ENCODE results near the gene XPNPEP1. TPM values are rescaled to one million over a fixed set of nuclear protein-coding genes. Genes with fewer than 3 reads are reported as not detected.

Gene XPNPEP1
- 10 to 100 TPM; 78.8 to 83.6 (median 83.1) TPM for polyA plus RNA-seq (ENCODE audit: insufficient read length in 3 of 3)

DNA sequence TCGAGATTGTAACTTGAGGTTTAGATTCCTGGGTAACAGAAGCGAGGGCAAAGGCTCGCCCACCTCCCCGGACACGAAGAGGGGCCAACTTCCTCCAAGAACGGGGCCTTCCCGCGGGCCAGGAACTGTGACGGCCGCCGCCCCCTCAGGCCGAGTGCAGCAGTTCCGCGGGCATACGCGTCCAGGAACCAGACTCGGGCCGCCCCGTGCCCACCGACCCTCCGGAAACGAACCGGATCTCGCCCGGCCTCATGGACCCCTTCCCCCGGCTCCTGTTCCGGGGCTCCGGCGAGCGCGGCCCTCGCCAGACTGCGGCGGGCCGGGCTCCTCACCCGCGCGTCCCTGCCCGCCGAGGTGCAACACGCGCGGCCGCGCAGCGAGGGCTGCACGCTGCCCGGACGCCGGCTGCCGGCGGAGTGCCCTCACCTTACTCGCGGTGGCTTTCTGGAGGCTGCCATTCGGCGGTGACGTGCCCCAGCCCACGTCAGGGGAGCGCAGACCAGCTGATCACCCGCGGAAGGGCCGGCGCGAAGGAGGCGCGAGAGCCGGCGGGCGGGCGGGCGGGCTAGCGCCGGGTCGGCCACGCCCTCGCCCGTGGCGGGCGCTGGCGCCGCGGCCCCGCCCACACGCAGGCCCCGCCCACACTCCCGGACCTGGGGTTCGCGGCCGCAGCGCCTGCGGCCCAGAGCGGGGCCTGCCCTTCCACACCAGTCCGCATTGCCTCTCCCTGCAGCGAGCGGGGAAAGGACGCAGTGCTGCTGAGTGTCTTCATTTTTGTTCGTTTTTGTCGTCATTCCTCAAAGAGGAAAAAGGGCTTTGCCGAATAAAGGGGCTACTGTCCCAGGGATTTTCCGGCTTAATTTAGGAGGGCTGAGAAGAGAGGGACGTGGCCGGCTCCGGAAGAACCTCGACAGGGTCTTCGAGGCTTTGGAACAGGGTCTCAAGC is at the start of gene XPNPEP1:
XPNPEP1 (minus strand) TSS at position 536 of the 946 bp plus-strand sequence; CDS start at position 458, 78 bp downstream.
- peak in 2 of 3 donors; percentile 62 to 72 for DNase-seq (ENCODE audit: low read depth in 3 of 3, low spot score in 2 of 3)

DNA sequence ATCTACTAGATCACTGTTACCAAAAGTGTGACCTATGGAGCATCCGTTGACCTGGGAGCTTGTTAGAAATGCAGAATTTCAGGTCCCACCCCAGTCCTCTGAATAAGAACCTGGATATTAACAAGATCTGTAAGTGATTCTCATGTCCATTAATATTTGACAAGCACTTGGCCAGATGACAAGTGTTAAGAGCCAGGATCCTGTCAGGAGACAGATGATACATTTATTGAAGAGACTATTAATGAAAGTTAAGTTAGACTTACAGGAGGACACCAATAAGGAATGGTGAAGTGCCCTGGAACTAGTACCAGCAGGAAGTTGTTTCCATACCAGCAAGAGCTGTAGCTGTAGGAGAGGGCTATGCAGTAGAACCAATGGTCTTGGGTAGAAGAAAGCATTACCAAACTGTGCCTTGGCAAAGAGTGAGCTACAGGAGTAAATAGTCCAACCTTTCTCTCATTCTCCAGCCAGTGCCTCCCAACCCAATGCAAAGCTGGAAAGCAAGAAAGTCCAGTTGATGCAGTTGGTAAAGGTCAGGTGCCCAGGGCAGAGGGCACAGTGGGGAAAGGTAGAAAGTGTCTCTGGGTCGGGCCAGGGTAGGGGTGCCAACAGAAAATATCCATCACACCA is 49.2 kb upstream of the XPNPEP1 start:
- DNase-seq (ENCODE audit: low read depth in 3 of 3, low spot score in 2 of 3), result no peak

- no peak for DNase-seq (ENCODE audit: low read depth in 3 of 3, low spot score in 2 of 3)
Measured at GRCh38 chr10:109971634-109972033, 48.3 kb upstream of the XPNPEP1 start.

DNA sequence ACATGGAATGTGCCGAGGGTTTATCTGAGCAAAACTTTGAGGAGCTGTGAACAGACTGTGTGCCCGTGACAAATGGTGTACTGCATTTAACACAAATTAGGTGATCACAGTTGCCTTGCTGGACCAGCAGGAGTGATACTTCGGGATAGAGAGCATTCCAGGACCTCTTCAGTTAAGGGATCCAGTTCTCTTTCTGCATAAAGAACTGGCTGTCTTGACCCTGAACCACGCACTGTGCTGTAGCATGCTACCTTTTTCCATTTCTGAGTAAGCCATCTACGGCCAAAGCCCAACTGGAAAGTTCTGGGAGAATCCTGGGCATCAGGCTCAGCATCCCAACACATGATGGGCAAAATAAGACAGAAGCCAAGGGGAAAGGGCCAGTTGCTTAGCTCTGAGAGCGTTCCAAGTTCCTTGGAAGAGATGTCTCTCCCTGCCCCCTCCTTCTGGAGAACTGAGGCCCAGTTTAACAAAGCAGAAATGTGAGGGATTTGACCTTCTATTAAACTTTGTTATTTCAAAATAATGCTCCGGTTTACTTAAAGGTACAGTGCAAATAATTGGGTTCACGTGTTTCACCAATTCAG is 46.5 kb upstream of the XPNPEP1 start:
- DNase-seq (ENCODE audit: low read depth in 3 of 3, low spot score in 2 of 3), result no peak

DNA sequence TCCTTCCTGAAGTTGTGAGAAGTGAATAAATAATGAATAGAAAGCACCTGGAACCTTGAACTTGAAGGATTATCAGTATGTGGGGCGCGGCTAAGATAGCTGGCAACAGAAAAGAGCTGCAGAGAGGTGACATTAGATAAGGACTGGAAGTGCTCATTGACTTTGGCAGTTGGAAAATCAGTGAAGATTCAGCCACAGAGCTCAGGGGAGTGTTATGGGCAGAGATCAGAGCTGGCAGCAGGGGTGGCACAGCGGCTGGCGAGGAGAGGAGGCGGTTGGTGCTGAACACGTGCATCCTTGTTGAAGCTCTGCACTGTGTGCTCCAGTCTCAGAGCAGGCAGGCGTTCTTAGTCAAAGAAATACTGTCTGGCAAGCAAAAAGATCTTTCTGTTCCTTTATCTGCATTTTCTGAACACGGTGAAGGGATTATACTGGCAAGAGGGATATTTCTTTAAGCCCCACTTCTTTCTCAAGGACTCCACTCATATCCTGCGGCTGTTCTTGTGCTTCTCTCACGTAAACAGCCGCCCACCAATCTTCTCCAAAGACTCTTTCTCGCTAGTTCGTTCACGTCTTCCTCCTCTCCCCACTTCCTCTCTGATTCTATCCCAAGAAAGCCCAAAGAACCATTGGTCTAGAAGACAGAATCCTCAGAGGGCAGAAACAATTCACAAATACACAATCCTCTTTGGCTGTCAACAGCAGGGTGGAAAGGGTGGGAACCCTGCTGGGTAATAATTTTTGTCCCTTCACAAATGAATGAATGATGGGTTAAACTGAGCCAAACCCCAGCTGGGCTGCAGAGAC is 45.8 kb upstream of the XPNPEP1 start:
- DNase-seq (ENCODE audit: low read depth in 3 of 3, low spot score in 2 of 3), result no peak

- DNase-seq (ENCODE audit: low read depth in 3 of 3, low spot score in 2 of 3), result no peak
Measured at GRCh38 chr10:109967739-109968088, 44.4 kb upstream of the XPNPEP1 start.

DNA sequence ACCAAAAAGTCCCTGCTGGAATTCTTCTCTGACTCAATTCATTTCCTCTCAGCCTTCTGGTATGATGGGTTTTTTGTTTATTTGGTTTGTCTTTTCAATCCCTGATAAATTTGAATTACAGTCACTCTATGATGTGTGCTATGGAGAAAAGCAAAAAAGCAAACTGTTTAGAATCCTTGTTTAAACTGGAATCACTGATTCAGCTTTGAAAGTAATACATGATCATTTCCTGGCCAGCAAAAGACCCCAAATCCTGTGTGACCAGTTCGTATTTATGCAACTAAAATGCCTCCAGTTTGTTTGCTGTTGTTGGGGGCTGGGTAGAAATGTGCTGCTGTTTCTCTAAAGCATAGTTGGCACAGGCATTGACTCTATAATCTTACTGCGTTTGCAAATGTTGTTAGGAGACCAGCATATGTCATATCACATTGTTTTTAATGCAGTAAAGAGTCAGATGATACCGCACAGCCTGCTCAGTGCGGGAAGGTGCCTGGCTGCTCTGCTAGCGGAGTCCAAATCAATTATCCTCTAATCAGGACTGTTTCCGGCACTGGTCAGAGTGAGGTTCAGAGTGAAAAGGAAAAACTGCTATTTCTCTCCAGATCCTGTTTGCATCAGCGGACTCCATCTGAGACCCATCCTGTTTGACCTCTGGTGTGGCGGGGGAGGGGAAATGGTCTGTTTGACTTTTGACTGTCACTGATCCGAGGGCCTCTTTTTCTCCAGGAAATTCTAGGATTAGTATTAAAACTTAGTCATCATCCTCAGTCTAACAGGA is 43.8 kb upstream of the XPNPEP1 start:
- DNase-seq (ENCODE audit: low read depth in 3 of 3, low spot score in 2 of 3), result peak in 1 of 3 donors; percentile 65

DNA sequence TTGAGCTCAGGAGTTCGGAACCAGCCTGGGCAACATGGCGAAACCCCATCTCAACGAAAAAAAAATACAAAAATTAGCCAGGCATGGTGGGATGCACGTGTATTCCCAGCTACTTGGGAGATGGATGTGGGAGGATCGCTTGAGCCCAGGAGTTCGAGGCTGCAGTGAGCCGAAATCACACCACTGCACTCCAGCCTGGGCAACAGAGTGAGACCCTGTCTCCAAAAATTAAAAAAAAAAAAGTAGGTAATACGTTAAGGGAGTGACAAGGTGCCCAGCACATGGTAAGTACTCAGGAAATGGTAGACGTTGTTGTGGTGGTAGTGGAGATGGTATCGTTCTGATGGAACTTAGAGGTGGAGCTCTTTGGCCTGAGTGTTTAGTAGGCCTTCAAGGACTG is 41.0 kb upstream of the XPNPEP1 start:
- no peak for DNase-seq (ENCODE audit: low read depth in 3 of 3, low spot score in 2 of 3)

DNA sequence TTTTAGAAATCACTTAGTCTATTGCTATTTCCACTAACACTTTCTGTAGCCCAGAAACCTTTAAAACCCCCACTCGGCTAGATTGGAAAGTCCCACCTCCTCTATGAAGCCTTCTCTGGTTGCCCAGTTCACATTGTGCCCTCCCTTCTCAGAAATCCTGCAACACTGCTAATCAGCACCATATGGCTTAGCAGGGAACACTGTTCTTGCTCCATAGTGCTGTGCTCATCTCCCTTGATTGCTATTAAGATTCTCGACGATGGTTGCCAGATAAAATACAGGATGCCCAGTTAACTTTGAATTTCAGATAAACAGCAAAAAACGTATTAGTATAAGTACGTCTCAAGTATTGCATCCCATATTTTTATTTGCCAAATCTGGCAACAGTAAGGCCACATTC is 40.1 kb upstream of the XPNPEP1 start:
- no peak for DNase-seq (ENCODE audit: low read depth in 3 of 3, low spot score in 2 of 3)

DNA sequence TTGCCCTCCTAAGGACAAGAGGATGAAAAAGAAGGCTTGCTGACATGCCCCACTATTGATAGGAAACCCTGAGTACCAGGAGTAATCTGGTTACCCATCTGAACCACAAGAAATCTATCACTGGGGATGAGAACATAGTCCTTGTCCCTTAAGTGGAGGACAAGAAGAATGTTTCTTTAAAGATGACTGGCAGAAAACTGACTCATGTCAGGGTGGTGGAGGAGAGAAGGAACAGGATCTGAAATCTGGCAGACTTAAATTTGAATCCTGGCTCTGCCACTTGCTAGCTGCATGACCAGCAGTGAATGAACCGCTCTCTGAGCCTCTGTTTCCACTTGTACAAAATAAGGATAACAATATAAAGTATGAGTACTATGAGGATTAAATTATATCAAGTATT is 38.9 kb upstream of the XPNPEP1 start:
- DNase-seq (ENCODE audit: low read depth in 3 of 3, low spot score in 2 of 3), result no peak

DNA sequence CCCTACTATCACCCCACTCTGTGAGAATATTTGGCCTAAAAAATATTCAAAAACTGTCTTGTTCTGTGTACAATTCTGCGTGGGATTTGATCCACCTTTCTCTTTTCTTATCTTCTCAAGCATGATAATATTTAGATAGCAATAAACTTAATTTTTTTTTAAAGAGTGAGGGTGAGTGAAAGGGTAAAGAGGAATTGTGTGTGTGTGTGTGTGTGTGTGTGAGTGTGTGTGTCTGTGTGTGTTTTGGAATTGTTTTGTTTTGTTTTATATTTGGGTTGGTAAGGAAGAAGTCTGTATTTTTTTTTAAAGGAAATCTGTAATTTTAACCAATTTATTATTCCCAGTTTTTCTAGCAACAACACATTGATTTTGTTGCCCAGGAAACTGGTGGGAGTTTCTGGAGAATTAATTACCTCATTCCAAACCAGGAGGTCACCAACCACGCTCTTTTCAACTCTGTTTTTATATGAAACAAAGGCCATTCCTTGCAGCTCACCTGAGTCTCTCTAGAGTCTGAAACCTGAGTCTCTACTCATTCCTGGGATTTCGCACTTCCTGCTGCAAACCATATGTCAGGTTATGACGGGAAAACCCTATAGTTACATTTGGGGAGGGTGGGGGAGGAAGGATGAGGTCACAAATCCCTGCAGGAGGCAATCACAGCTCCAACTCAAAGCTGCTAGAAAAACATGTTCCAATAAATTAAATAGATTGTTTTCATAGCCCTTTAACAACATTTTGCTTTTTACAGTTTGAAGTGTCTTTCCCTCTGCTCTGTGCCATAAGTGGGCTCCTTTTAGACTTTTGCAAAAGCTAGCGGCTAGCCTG is 38.1 kb upstream of the XPNPEP1 start:
- no peak for DNase-seq (ENCODE audit: low read depth in 3 of 3, low spot score in 2 of 3)

- DNase-seq (ENCODE audit: low read depth in 3 of 3, low spot score in 2 of 3), result no peak
Measured at GRCh38 chr10:109960682-109961081, 37.4 kb upstream of the XPNPEP1 start.

DNA sequence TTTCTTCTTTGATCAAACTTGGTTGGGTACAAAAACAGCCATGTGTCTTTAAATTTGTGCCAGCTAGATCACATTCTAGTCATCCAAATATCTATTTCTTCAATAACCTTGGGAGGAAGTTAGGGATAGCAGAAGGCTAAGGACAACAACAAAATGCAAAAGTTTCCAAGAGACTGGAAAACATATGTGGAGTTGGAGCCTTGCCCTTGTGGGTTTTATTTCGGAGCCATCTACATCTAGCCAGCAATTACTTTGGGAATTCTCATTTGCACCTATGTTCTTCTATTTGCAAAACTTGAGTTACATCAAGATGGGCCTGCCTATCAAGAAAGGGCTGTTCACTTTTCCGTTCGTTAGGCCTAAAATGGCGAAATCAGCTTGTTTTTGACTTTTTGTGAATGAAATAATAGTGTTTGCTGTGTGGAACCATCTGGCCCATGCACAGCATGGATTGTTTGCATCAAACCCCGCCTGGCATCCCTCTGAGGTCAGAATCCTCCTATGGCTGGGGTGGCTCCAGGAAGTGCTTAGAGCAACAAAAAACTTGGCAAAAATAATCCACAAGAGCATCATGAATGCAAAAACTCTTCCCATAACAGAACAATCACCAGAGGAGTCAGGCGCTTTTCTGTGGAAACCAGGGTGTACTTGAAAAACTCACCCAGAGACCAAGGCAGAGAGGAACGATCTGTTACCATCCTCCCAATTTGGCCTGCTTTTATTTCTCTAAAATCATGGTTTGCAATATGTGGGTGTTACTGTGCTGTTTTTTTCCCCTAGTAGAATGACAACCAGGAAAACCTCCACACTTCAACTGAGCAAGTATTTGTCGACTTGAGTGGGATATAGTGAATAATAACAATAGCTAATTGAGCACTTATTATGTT is 36.2 kb upstream of the XPNPEP1 start:
- DNase-seq (ENCODE audit: low read depth in 3 of 3, low spot score in 2 of 3), result no peak

DNA sequence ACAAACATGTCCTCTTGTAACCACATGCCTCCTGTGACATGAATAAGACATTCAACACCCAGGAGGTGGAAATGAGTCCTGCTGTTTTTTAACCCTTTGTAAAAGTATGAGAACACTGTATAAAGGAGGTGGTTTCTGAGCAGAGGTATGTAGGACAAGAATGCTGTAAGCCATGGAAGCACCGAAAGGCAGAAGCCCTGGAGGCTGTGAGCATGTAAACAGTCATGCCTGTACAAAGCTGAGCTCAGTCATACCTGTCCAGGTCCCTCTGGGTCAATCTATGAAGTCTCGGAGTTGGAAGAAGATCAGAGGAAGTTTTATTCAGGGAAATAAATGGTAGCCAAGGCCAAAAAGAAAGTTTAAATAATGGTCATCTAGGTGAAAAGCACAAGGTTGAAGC is 34.7 kb upstream of the XPNPEP1 start:
- DNase-seq (ENCODE audit: low read depth in 3 of 3, low spot score in 2 of 3), result no peak

DNA sequence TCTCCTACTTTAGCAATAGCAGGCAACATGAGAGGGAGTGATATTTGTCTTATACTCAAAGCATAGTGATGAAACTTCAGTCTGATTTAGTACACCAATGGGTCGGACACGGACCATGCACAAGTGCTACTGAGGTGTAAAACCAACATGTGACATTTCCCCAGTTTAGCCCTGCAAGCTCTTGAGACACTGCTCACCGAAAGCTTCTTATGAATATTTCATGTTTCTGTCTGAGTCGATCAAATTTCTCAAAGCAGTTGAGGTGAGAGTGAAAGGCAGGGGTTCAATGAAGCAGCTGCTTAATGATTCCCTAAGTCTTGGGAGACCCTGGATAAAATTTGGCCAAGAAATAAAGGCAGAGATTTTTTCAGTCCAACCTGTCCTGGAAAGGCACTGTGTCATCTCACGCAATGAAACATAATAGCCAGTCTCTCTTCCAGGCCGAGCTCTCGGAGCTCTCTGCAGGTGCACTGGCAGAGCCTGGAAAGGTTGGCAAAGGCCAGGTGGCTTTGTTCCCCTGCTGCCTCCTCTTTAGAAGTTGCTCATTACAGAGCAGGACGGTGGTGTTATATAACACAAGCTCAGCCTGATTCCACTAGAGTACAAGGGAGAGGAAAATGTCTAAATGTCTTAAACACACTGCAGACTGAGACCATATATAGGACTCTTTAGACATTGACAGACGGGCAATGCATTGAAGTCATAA is 33.9 kb upstream of the XPNPEP1 start:
- DNase-seq (ENCODE audit: low read depth in 3 of 3, low spot score in 2 of 3), result no peak

GRCh38 chr10:109956454-109957091 is 33.3 kb upstream of the XPNPEP1 start:
- no peak for DNase-seq (ENCODE audit: low read depth in 3 of 3, low spot score in 2 of 3)

GRCh38 chr10:109953766-109954165 is 30.5 kb upstream of the XPNPEP1 start:
- DNase-seq (ENCODE audit: low read depth in 3 of 3, low spot score in 2 of 3), result no peak

Measured in right renal cortex interstitium (tissue), 3 donors.